Measurements from ENCODE around the gene SMAD2.

DNA sequence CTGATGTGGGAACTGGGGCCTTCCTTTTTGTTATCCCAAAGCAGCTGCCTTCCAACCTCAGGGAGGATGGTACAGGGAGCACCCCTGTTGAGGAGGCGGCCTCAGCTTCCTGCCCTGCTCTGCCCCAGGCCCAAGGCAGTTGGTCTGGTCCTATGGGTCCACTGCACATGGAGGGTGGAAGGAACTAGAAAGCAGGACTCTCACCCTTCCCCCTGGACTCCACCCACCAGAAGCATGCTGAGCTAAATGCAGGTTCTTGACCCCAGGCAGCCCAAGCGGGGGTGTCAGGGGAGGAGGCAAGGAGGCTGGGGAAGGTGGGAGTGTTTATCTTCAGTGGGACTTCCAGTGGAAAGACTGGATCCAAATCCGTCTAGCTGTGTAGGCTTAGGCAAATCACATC lies 158.5 kb downstream of the SMAD2 start:
- TF ChIP-seq, protein P1, sequence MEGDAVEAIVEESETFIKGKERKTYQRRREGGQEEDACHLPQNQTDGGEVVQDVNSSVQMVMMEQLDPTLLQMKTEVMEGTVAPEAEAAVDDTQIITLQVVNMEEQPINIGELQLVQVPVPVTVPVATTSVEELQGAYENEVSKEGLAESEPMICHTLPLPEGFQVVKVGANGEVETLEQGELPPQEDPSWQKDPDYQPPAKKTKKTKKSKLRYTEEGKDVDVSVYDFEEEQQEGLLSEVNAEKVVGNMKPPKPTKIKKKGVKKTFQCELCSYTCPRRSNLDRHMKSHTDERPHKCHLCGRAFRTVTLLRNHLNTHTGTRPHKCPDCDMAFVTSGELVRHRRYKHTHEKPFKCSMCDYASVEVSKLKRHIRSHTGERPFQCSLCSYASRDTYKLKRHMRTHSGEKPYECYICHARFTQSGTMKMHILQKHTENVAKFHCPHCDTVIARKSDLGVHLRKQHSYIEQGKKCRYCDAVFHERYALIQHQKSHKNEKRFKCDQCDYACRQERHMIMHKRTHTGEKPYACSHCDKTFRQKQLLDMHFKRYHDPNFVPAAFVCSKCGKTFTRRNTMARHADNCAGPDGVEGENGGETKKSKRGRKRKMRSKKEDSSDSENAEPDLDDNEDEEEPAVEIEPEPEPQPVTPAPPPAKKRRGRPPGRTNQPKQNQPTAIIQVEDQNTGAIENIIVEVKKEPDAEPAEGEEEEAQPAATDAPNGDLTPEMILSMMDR (IDR thresholded peaks at IDR 0.05; ENCODE audit: low read depth, low read length) = no peak
- TF ChIP-seq EZH2phosphoT487 (IDR thresholded peaks at IDR 0.05; ENCODE audit: low read depth) = no peak
